ENCODE measurements around the gene IFI44.

Gene IFI44

GRCh38 chr1:78676993-78677392 lies 27.4 kb downstream of the IFI44 start:
- H3K4me2 ChIP-seq (ENCODE audit: low read length) = no peak overlapping the region
- no peaks in the 10 kb centered on the region for H3K9me2 ChIP-seq (ENCODE audit: low read depth, low read length)
- H3K36me3 ChIP-seq (ENCODE audit: insufficient read depth, low read length) = no peaks in the 10 kb centered on the region
- H3K79me2 ChIP-seq (ENCODE audit: insufficient read depth, low read length) = no peaks in the 10 kb centered on the region
- H3F3A ChIP-seq (ENCODE audit: insufficient read depth, low read length) = no peaks in the 10 kb centered on the region
- no peak overlapping the region for H3K9ac ChIP-seq (ENCODE audit: low read length)
- no peaks in the 10 kb centered on the region for H3K9me3 ChIP-seq (ENCODE audit: low read length)
- TF ChIP-seq EZH2 (IDR thresholded peaks at IDR 0.05; ENCODE audit: borderline replicate concordance, low read length) (no peak), CTCF (IDR thresholded peaks at IDR 0.05; ENCODE audit: low read length) (no peak)
- no peaks in the 10 kb centered on the region for H3K4me1 ChIP-seq (ENCODE audit: insufficient read depth, low read length, severe bottlenecking)
- H3K4me3 ChIP-seq (ENCODE audit: low read depth, low read length, poor library complexity, severe bottlenecking) = no peak overlapping the region
- no peaks in the 10 kb centered on the region for H3K27me3 ChIP-seq (ENCODE audit: insufficient read depth, low read length)
- H2AFZ ChIP-seq (ENCODE audit: low read length) = no peak overlapping the region
- no peaks in the 10 kb centered on the region for H4K20me1 ChIP-seq (ENCODE audit: insufficient read depth, low read length)
- no peak overlapping the region for H3K27ac ChIP-seq (ENCODE audit: low read depth, low read length, poor library complexity, severe bottlenecking)

- H3K9me3 ChIP-seq (ENCODE audit: low read length) = no peaks in the 10 kb centered on the region
- H3K4me2 ChIP-seq (ENCODE audit: low read length) = no peak overlapping the region
- H3K4me1 ChIP-seq (ENCODE audit: insufficient read depth, low read length, severe bottlenecking) = no peaks in the 10 kb centered on the region
- H3K79me2 ChIP-seq (ENCODE audit: insufficient read depth, low read length) = no peaks in the 10 kb centered on the region
- H3K9ac ChIP-seq (ENCODE audit: low read length) = no peak overlapping the region
- H4K20me1 ChIP-seq (ENCODE audit: insufficient read depth, low read length) = no peaks in the 10 kb centered on the region
- no peaks in the 10 kb centered on the region for H3F3A ChIP-seq (ENCODE audit: insufficient read depth, low read length)
- no peaks in the 10 kb centered on the region for H3K9me2 ChIP-seq (ENCODE audit: low read depth, low read length)
- no peak overlapping the region for H3K4me3 ChIP-seq (ENCODE audit: low read depth, low read length, poor library complexity, severe bottlenecking)
- no peak for TF ChIP-seq EZH2 (IDR thresholded peaks at IDR 0.05; ENCODE audit: borderline replicate concordance, low read length)
- TF ChIP-seq CTCF (IDR thresholded peaks at IDR 0.05; ENCODE audit: low read length) = no peak
- H3K36me3 ChIP-seq (ENCODE audit: insufficient read depth, low read length) = no peaks in the 10 kb centered on the region
- H3K27ac ChIP-seq (ENCODE audit: low read depth, low read length, poor library complexity, severe bottlenecking) = no peak overlapping the region
- no peak overlapping the region for H2AFZ ChIP-seq (ENCODE audit: low read length)
- no peaks in the 10 kb centered on the region for H3K27me3 ChIP-seq (ENCODE audit: insufficient read depth, low read length)
Observed at GRCh38 chr1:78677788-78678187, 28.2 kb downstream of the IFI44 start.

- no peak overlapping the region for H3K4me2 ChIP-seq (ENCODE audit: low read length)
- H3K4me1 ChIP-seq (ENCODE audit: insufficient read depth, low read length, severe bottlenecking) = no peaks in the 10 kb centered on the region
- H4K20me1 ChIP-seq (ENCODE audit: insufficient read depth, low read length) = no peaks in the 10 kb centered on the region
- H3K9ac ChIP-seq (ENCODE audit: low read length) = no peak overlapping the region
- H2AFZ ChIP-seq (ENCODE audit: low read length) = no peak overlapping the region
- no peak for TF ChIP-seq EZH2 (IDR thresholded peaks at IDR 0.05; ENCODE audit: borderline replicate concordance, low read length)
- no peak for TF ChIP-seq CTCF (IDR thresholded peaks at IDR 0.05; ENCODE audit: low read length)
- H3K9me3 ChIP-seq (ENCODE audit: low read length) = no peaks in the 10 kb centered on the region
- H3F3A ChIP-seq (ENCODE audit: insufficient read depth, low read length) = no peaks in the 10 kb centered on the region
- H3K27ac ChIP-seq (ENCODE audit: low read depth, low read length, poor library complexity, severe bottlenecking) = no peak overlapping the region
- H3K27me3 ChIP-seq (ENCODE audit: insufficient read depth, low read length) = no peaks in the 10 kb centered on the region
- H3K9me2 ChIP-seq (ENCODE audit: low read depth, low read length) = no peaks in the 10 kb centered on the region
- H3K79me2 ChIP-seq (ENCODE audit: insufficient read depth, low read length) = no peaks in the 10 kb centered on the region
- no peak overlapping the region for H3K4me3 ChIP-seq (ENCODE audit: low read depth, low read length, poor library complexity, severe bottlenecking)
- no peaks in the 10 kb centered on the region for H3K36me3 ChIP-seq (ENCODE audit: insufficient read depth, low read length)
Observed at GRCh38 chr1:78678324-78678723, 28.7 kb downstream of the IFI44 start.
